HEK293 (cell line): ENCODE data around the gene HFM1.

Experiments used
- CTCF ChIA-PET: fragments of 350-600 bp; formaldehyde crosslinking; extraction: SDS; loops from one replicate; lab custom pipeline; 2021; ENCODE audit warnings: antibody characterized with exemption; lab: Yijun Ruan, JAX
- POLR2A ChIA-PET: fragments of 300-600 bp; formaldehyde crosslinking; extraction: SDS; loops from one replicate; lab custom pipeline; 2020; ENCODE audit warnings: antibody characterized with exemption, inconsistent platforms; lab: Yijun Ruan, JAX
- H3K27ac ChIP-seq: fragments of 200-500 bp; sonication (Bioruptor generic); 2 replicates; pipeline ENCODE4 v1.5.1; 2014; ENCODE audit warnings: low read depth, low read length, control low read depth, inconsistent platforms; ENCODE audit errors: extremely low read depth
- H3K36me3 ChIP-seq, 2 experiments: fragments of 200-500 bp in 1 of 2; sonication (Bioruptor generic) in 1 of 2; 1 replicate in 1 of 2; 2 replicates in 1 of 2; pipeline ENCODE4 v1.5.1; 2014 to 2017; ENCODE audit warnings: inconsistent platforms in 2 of 2, low read length in 2 of 2; ENCODE audit not compliant: control insufficient read depth in 2 of 2, insufficient read depth in 1 of 2
- H3K4me1 ChIP-seq: fragments of 200-500 bp; sonication (Bioruptor generic); 2 replicates; pipeline ENCODE4 v1.5.1; 2014; ENCODE audit warnings: mild to moderate bottlenecking, low read length, inconsistent platforms; ENCODE audit not compliant: control insufficient read depth, insufficient read depth
- H3K4me3 ChIP-seq: 2 replicates; pipeline ENCODE4 v1.5.1; 2011; ENCODE audit warnings: low read depth, mild to moderate bottlenecking, control low read depth, low read length, moderate library complexity
- H3K9me3 ChIP-seq: fragments of 200-500 bp; sonication (Bioruptor generic); 2 replicates; pipeline ENCODE4 v1.5.1; 2014; ENCODE audit warnings: low read depth, low read length, inconsistent platforms; ENCODE audit not compliant: control insufficient read depth, insufficient read depth
- CTCF ChIP-seq: fragments of 450-650 bp; formaldehyde crosslinking; IDR thresholded peaks from 2 replicates; pipeline ENCODE4 v1.5.1; 2016; ENCODE audit warnings: missing biosample characterization, missing genetic modification characterization
- EGR2 ChIP-seq: fragments of 450-650 bp; formaldehyde crosslinking; IDR thresholded peaks from 2 replicates; pipeline ENCODE4 v1.5.1; 2016; ENCODE audit warnings: low read depth, missing biosample characterization, missing genetic modification characterization
- KLF8 ChIP-seq: fragments of 450-650 bp; formaldehyde crosslinking; IDR thresholded peaks from 2 replicates; pipeline ENCODE4 v1.5.1; 2016; ENCODE audit warnings: missing biosample characterization, missing genetic modification characterization
- MZF1 ChIP-seq: fragments of 450-650 bp; formaldehyde crosslinking; IDR thresholded peaks from 2 replicates; pipeline ENCODE4 v1.5.1; 2017; ENCODE audit warnings: missing biosample characterization, missing genetic modification characterization, borderline replicate concordance
- PRDM10 ChIP-seq: fragments of 450-650 bp; formaldehyde crosslinking; IDR thresholded peaks from 2 replicates; pipeline ENCODE4 v1.5.1; 2016; ENCODE audit warnings: missing biosample characterization, missing genetic modification characterization
- PRDM4 ChIP-seq: fragments of 450-650 bp; formaldehyde crosslinking; IDR thresholded peaks from 2 replicates; pipeline ENCODE4 v1.5.1; 2017; ENCODE audit warnings: missing biosample characterization, missing genetic modification characterization
- ZFP69B ChIP-seq: fragments of 450-650 bp; formaldehyde crosslinking; IDR thresholded peaks from 2 replicates; pipeline ENCODE4 v1.5.1; 2016; ENCODE audit warnings: missing biosample characterization, missing genetic modification characterization
- ZIC2 ChIP-seq: fragments of 450-650 bp; formaldehyde crosslinking; IDR thresholded peaks from 2 replicates; pipeline ENCODE4 v1.5.1; 2016; ENCODE audit warnings: missing biosample characterization, missing genetic modification characterization
- ZNF169 ChIP-seq: fragments of 450-650 bp; formaldehyde crosslinking; IDR thresholded peaks from 2 replicates; pipeline ENCODE4 v1.5.1; 2016; ENCODE audit warnings: missing biosample characterization, missing genetic modification characterization
- ZNF501 ChIP-seq: fragments of 450-650 bp; formaldehyde crosslinking; IDR thresholded peaks from 2 replicates; pipeline ENCODE4 v1.5.1; 2016; ENCODE audit warnings: missing biosample characterization, missing genetic modification characterization
- ZNF521 ChIP-seq: fragments of 450-650 bp; formaldehyde crosslinking; IDR thresholded peaks from 2 replicates; pipeline ENCODE4 v1.5.1; 2017; ENCODE audit warnings: missing biosample characterization, mild to moderate bottlenecking, missing genetic modification characterization
- ZNF549 ChIP-seq: fragments of 450-650 bp; IDR thresholded peaks from 2 replicates; pipeline ENCODE4 v1.5.1; 2018; ENCODE audit warnings: missing biosample characterization, missing genetic modification characterization, mild to moderate bottlenecking, inconsistent platforms, moderate library complexity
- ZNF600 ChIP-seq: fragments of 450-650 bp; formaldehyde crosslinking; IDR thresholded peaks from 2 replicates; pipeline ENCODE4 v1.5.1; 2016; ENCODE audit warnings: missing biosample characterization, missing genetic modification characterization
- ZNF624 ChIP-seq: fragments of 450-650 bp; formaldehyde crosslinking; IDR thresholded peaks from 2 replicates; pipeline ENCODE4 v1.5.1; 2017; ENCODE audit warnings: missing biosample characterization, missing genetic modification characterization
- ZNF654 ChIP-seq: fragments of 450-650 bp; formaldehyde crosslinking; IDR thresholded peaks from 2 replicates; pipeline ENCODE4 v1.5.1; 2016; ENCODE audit warnings: low read depth, missing biosample characterization, missing genetic modification characterization
- ZNF747 ChIP-seq: fragments of 450-650 bp; formaldehyde crosslinking; IDR thresholded peaks from 2 replicates; pipeline ENCODE4 v1.5.1; 2016; ENCODE audit warnings: missing biosample characterization, missing genetic modification characterization
- ZNF837 ChIP-seq: fragments of 450-650 bp; formaldehyde crosslinking; IDR thresholded peaks from 2 replicates; pipeline ENCODE4 v1.5.1; 2016; ENCODE audit warnings: missing biosample characterization, missing genetic modification characterization

The HFM1 gene

GRCh38 chr1:91440847-91441246, 36.2 kb upstream of the HFM1 start:
- H3K36me3 ChIP-seq: no peaks in the 10 kb centered on the region
- ChIA-PET POLR2A (no interaction called here), CTCF (interaction anchor here (0.6 to 1.1 kb wide), 5 partner anchors 8 to 423 kb away, joined by 3 to 4 read pairs (median 3); no protein-coding TSS in a partner anchor)
- no peak overlapping the region for H3K4me3 ChIP-seq
- no peaks in the 10 kb centered on the region for H3K4me1 ChIP-seq
- H3K9me3 ChIP-seq: no peaks in the 10 kb centered on the region
- TF ChIP-seq ZNF747: no peak
- TF ChIP-seq ZNF624 (tag by site-specific recombination): no peak
- TF ChIP-seq ZNF600: no peak
- peak; percentile 23 for TF ChIP-seq ZNF654 (tag by site-specific recombination)
- H3K27ac ChIP-seq: no peak overlapping the region

- TF ChIP-seq PRDM4 (tag by site-specific recombination): no peak
- TF ChIP-seq ZNF501 (tag by site-specific recombination): no peak
- no peak for TF ChIP-seq ZNF549 (tag by site-specific recombination)
- no peak for TF ChIP-seq ZFP69B (tag by site-specific recombination)
- TF ChIP-seq ZNF837: no peak
- no peak for TF ChIP-seq ZNF521 (tag by site-specific recombination)
- TF ChIP-seq EGR2 (tag by site-specific recombination): no peak
- no peak for TF ChIP-seq CTCF
- TF ChIP-seq MZF1 (tag by site-specific recombination): no peak
- TF ChIP-seq ZNF747: no peak
- TF ChIP-seq KLF8 (tag by site-specific recombination): no peak
- TF ChIP-seq ZNF169 (tag by site-specific recombination): no peak
- H3K36me3 ChIP-seq: no peaks in the 10 kb centered on the region
- H3K4me3 ChIP-seq: no peak overlapping the region
- ChIA-PET CTCF (interaction anchor here (0.6 kb wide), 1 partner anchor 160 kb away, joined by 4 read pairs; no protein-coding TSS in a partner anchor), POLR2A (no interaction called here)
- H3K4me1 ChIP-seq: no peaks in the 10 kb centered on the region
- no peaks in the 10 kb centered on the region for H3K9me3 ChIP-seq
- no peak overlapping the region for H3K27ac ChIP-seq
These were observed 34.4 kb upstream of the HFM1 start for GRCh38 chr1:91439016-91439415.

- CTCF ChIA-PET: no interaction called here
- Histone ChIP-seq H3K4me3 (no peak overlapping the region), H3K27ac (no peak overlapping the region), H3K4me1 (no peaks in the 10 kb centered on the region), H3K9me3 (no peaks in the 10 kb centered on the region), H3K36me3 (no peaks in the 10 kb centered on the region; a peak in 1 of 3 replicates)
- POLR2A ChIA-PET: no interaction called here
- no peak for TF ChIP-seq PRDM10 (tag by site-specific recombination)
- peak; percentile 99 for TF ChIP-seq ZIC2
These were observed 23.7 kb upstream of the HFM1 start for GRCh38 chr1:91428182-91428798.
